ENCODE measurements around the gene SLC2A6. TPM values are rescaled to one million over a fixed set of nuclear protein-coding genes. Genes with fewer than 3 reads are reported as not detected.

Gene SLC2A6
- polyA plus RNA-seq, 1 experiment, result 1.7 TPM

GRCh38 chr9:133465984-133466383 lies 12.9 kb downstream of the SLC2A6 start:
- ChIA-PET POLR2A (no interaction called here), CTCF (no interaction called here)
- TF ChIP-seq, protein P1, sequence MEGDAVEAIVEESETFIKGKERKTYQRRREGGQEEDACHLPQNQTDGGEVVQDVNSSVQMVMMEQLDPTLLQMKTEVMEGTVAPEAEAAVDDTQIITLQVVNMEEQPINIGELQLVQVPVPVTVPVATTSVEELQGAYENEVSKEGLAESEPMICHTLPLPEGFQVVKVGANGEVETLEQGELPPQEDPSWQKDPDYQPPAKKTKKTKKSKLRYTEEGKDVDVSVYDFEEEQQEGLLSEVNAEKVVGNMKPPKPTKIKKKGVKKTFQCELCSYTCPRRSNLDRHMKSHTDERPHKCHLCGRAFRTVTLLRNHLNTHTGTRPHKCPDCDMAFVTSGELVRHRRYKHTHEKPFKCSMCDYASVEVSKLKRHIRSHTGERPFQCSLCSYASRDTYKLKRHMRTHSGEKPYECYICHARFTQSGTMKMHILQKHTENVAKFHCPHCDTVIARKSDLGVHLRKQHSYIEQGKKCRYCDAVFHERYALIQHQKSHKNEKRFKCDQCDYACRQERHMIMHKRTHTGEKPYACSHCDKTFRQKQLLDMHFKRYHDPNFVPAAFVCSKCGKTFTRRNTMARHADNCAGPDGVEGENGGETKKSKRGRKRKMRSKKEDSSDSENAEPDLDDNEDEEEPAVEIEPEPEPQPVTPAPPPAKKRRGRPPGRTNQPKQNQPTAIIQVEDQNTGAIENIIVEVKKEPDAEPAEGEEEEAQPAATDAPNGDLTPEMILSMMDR (IDR thresholded peaks at IDR 0.05; ENCODE audit: low read depth, low read length), result no peak
- H3K9me3 ChIP-seq (ENCODE audit: control insufficient read depth, insufficient read depth, low read length), result no peaks in the 10 kb centered on the region
- no peak for DNase-seq (ENCODE audit: low read depth, low spot score)
- peaks cover 2% of the 10 kb centered on the region for H3K27me3 ChIP-seq (ENCODE audit: control insufficient read depth, insufficient read depth, low read length)
- H3K4me3 ChIP-seq (ENCODE audit: low read depth, low read length), result no peak overlapping the region
- no peak overlapping the region for H3K27ac ChIP-seq (ENCODE audit: low read depth, low read length)

DNA sequence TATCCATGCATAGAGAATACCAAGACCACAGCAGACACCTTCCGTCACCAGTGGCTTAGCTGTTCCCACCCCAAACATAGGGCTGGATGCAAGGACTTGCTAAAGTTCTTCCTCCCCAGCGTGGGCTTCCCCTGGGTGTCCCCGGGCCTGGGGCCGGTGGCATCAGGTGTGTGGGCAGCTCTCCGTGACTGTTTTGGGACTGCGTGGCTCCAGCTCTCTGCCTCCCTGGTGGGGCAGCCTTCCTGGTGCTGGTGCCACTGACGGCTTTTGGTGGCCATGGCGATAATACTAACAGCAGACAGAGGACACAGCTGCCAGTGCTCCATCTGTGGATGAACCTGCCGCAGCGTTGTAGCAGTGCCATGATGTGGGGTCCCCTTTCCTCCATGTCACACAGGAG lies 14.3 kb downstream of the SLC2A6 start:
- Histone ChIP-seq H3K27ac (ENCODE audit: low read depth, low read length) (no peak overlapping the region), H3K9me3 (ENCODE audit: control insufficient read depth, insufficient read depth, low read length) (no peaks in the 10 kb centered on the region), H3K27me3 (ENCODE audit: control insufficient read depth, insufficient read depth, low read length) (peaks cover 2% of the 10 kb centered on the region), H3K4me3 (ENCODE audit: low read depth, low read length) (no peak overlapping the region)
- CTCF ChIA-PET, result no interaction called here
- TF ChIP-seq, protein P1 (IDR thresholded peaks at IDR 0.05; ENCODE audit: low read depth, low read length), result no peak
- POLR2A ChIA-PET, result no interaction called here
- DNase-seq (ENCODE audit: low read depth, low spot score), result no peak

- no peak for DNase-seq (ENCODE audit: low read depth, low spot score)
- TF ChIP-seq, protein P1 (IDR thresholded peaks at IDR 0.05; ENCODE audit: low read depth, low read length), result no peak
- ChIA-PET POLR2A (no interaction called here), CTCF (no interaction called here)
- peaks cover 2% of the 10 kb centered on the region for H3K27me3 ChIP-seq (ENCODE audit: control insufficient read depth, insufficient read depth, low read length)
- no peak overlapping the region for H3K27ac ChIP-seq (ENCODE audit: low read depth, low read length)
- no peak overlapping the region for H3K4me3 ChIP-seq (ENCODE audit: low read depth, low read length)
- no peaks in the 10 kb centered on the region for H3K9me3 ChIP-seq (ENCODE audit: control insufficient read depth, insufficient read depth, low read length)
Observed at GRCh38 chr9:133463864-133464615, 14.9 kb downstream of the SLC2A6 start.

GRCh38 chr9:133463234-133463863 lies 15.6 kb downstream of the SLC2A6 start:
- H3K4me3 ChIP-seq (ENCODE audit: low read depth, low read length), result no peak overlapping the region
- H3K27ac ChIP-seq (ENCODE audit: low read depth, low read length), result no peak overlapping the region
- ChIA-PET CTCF (no interaction called here), POLR2A (no interaction called here)
- H3K9me3 ChIP-seq (ENCODE audit: control insufficient read depth, insufficient read depth, low read length), result no peaks in the 10 kb centered on the region
- peaks cover 4% of the 10 kb centered on the region for H3K27me3 ChIP-seq (ENCODE audit: control insufficient read depth, insufficient read depth, low read length)
- DNase-seq (ENCODE audit: low read depth, low spot score), result no peak
- TF ChIP-seq, protein P1 (IDR thresholded peaks at IDR 0.05; ENCODE audit: low read depth, low read length), result no peak

DNA sequence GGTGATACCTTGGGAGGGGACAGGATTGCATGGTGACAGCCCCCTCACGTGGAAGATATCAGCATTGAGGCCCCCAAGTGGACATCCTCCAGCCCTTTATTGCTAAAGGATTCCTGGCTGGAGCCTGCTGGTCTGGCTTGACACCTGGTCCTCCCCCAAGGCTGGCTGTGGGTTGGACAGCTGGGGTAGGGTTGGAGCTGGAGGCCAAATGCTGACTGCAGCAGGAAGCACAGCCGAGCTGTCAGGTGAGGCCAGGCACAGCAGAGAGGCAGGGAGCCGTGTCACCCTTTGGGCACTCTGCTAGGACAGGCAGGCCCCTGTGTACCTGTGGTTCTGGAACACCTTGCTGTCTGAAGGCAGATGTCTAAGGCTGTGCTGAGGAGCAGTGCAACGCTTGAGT lies 16.9 kb downstream of the SLC2A6 start:
- TF ChIP-seq, protein P1 (IDR thresholded peaks at IDR 0.05; ENCODE audit: low read depth, low read length), result no peak
- H3K27ac ChIP-seq (ENCODE audit: low read depth, low read length), result no peak overlapping the region
- H3K4me3 ChIP-seq (ENCODE audit: low read depth, low read length), result no peak overlapping the region
- peaks cover 4% of the 10 kb centered on the region for H3K27me3 ChIP-seq (ENCODE audit: control insufficient read depth, insufficient read depth, low read length)
- no peaks in the 10 kb centered on the region for H3K9me3 ChIP-seq (ENCODE audit: control insufficient read depth, insufficient read depth, low read length)
- CTCF ChIA-PET, result no interaction called here
- no peak for DNase-seq (ENCODE audit: low read depth, low spot score)
- POLR2A ChIA-PET, result no interaction called here

Measured in AG04450 (cell line).